Measurements from ENCODE around the gene C12orf57. TPM values are rescaled to one million over a fixed set of nuclear protein-coding genes. Genes with fewer than 3 reads are reported as not detected.
A peak's percentile ranks its signal among the peaks of the same experiment; 100 is the strongest.

Gene C12orf57
- total RNA-seq, 1 experiment from 2014 or later: 158 TPM

DNA sequence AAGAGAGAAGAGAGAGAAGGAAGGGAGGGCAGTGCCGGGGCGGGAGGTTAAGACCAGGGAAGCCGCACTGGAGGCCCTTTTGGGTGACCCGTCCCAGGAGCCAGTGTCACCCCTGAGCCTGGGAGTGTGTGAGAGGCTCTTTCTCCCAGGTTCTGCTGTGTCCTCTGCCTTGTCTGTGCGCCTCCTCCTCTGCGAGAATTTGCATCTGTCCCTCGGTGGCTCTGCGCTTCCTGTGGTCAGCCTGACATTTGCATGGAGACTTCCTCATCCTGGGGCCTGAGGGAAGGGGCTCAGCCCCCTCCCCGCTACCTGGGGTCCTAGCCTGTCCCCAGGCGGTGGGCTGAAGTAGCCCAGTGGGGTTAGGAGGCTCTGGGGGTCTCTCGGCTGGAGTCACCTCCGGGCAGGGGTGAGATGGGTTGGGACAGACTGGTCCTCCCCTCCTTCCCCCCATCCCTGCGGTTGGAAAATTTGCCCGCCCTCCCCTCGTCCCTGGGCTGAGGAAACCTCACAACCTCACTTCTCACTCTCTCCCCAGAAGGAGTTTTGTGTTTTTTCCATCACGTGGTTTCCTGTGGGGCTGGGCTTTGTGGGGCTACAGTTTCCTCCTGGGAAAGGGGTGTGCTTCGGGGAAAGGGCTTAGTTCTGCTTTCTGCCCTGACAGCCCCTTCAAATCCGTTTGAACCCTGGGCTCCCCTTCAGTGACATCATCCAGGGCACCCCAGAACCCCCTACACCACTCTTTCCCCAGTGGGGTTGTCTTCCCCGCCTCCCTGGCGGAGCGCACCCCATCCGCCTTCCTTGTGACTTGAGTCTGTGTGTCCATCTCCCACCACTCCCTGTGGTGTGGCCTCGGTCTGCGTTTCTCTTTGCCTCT lies 9.9 kb downstream of the C12orf57 start:
- Mint-ChIP-seq H3K4me1 (peaks cover 23% of the 10 kb centered on the region), H3K36me3 (no peaks in the 10 kb centered on the region), H3K4me3 (no peak overlapping the region), H3K9me3 (no peaks in the 10 kb centered on the region), H3K27me3 (ENCODE audit: low read depth) (no peaks in the 10 kb centered on the region), H3K27ac (peak overlapping the region; percentile 36)
- ATAC-seq: no peak; the same call in 1 of the 2 replicates
- TF ChIP-seq HMGA2 (CRISPR knock-in tag; IDR thresholded peaks at IDR 0.05): no peak
- TF ChIP-seq, protein P1, sequence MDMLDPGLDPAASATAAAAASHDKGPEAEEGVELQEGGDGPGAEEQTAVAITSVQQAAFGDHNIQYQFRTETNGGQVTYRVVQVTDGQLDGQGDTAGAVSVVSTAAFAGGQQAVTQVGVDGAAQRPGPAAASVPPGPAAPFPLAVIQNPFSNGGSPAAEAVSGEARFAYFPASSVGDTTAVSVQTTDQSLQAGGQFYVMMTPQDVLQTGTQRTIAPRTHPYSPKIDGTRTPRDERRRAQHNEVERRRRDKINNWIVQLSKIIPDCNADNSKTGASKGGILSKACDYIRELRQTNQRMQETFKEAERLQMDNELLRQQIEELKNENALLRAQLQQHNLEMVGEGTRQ (CRISPR knock-in tag; IDR thresholded peaks at IDR 0.05): peak; percentile 64
- ChIA-PET CTCF (interaction anchor here (1.6 to 2.7 kb wide), 3 partner anchors 8 to 155 kb away, joined by 4 to 12 read pairs (median 10); no protein-coding TSS in a partner anchor), POLR2A (interaction anchor here (1.2 kb wide), 1 partner anchor 10 kb away, joined by 3 read pairs; the partner anchor contains the start of genes C12orf57 and RNU7-1)
- no peak for DNase-seq (ENCODE audit: low spot score)

DNA sequence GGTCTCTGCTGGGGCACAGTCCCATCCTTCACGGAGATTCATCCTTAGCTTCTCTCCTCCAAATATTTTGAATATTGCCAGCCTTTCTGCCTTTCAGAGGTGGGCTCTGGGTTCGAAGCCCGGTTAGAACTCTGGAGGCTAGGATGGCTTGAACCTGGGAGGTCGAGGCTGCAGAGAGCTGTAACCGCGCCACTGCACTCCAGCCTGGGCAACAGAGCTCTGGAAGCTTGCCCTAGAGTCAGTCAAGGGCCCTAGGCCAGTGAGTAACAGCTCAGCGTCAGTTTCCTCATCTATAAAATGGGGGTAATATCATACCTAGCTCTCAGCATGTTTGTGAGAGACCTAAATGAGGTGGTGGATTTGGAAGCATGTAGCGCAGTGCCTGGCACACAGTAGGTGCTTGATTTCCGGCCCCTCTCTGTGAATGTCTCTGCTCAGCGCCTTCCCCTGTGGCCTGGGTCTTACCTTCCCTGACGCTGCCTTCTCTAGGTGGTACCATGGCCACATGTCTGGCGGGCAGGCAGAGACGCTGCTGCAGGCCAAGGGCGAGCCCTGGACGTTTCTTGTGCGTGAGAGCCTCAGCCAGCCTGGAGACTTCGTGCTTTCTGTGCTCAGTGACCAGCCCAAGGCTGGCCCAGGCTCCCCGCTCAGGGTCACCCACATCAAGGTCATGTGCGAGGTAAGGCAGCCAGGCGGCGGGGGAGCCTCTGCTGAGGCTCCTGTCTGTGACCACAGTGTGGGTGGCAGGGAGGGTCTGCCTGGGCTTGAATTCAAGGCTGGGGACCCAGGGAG lies 10.7 kb downstream of the C12orf57 start:
- Mint-ChIP-seq H3K9me3 (no peaks in the 10 kb centered on the region), H3K4me1 (peaks cover 29% of the 10 kb centered on the region), H3K36me3 (no peaks in the 10 kb centered on the region), H3K27ac (peak overlapping the region; percentile 49), H3K4me3 (no peak overlapping the region), H3K27me3 (ENCODE audit: low read depth) (no peaks in the 10 kb centered on the region)
- ATAC-seq: no peak
- ChIA-PET CTCF (interaction anchor here (1.8 kb wide), 1 partner anchor 10 kb away, joined by 5 read pairs; no protein-coding TSS in a partner anchor), POLR2A (interaction anchor here (1.2 kb wide), 1 partner anchor 10 kb away, joined by 3 read pairs; the partner anchor contains the start of genes C12orf57 and RNU7-1)
- DNase-seq (ENCODE audit: low spot score): no peak
- TF ChIP-seq ZNF232 (CRISPR knock-in tag; IDR thresholded peaks at IDR 0.05) (no peak), ZNF396 (CRISPR knock-in tag; IDR thresholded peaks at IDR 0.05; ENCODE audit: borderline replicate concordance) (no peak), ZNF263 (CRISPR knock-in tag; IDR thresholded peaks at IDR 0.05; ENCODE audit: low read depth) (no peak), CBFB (CRISPR knock-in tag; IDR thresholded peaks at IDR 0.05; ENCODE audit: low read depth) (no peak), MYBL2 (CRISPR knock-in tag; IDR thresholded peaks at IDR 0.05) (no peak), MXD4 (CRISPR knock-in tag; IDR thresholded peaks at IDR 0.05; ENCODE audit: borderline replicate concordance) (no peak), JUN (CRISPR knock-in tag; IDR thresholded peaks at IDR 0.05) (no peak)
- TF ChIP-seq, protein P2, sequence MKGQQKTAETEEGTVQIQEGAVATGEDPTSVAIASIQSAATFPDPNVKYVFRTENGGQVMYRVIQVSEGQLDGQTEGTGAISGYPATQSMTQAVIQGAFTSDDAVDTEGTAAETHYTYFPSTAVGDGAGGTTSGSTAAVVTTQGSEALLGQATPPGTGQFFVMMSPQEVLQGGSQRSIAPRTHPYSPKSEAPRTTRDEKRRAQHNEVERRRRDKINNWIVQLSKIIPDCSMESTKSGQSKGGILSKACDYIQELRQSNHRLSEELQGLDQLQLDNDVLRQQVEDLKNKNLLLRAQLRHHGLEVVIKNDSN (CRISPR knock-in tag; IDR thresholded peaks at IDR 0.05): no peak
- TF ChIP-seq, protein P1 (CRISPR knock-in tag; IDR thresholded peaks at IDR 0.05): no peak
- TF ChIP-seq, protein P3, sequence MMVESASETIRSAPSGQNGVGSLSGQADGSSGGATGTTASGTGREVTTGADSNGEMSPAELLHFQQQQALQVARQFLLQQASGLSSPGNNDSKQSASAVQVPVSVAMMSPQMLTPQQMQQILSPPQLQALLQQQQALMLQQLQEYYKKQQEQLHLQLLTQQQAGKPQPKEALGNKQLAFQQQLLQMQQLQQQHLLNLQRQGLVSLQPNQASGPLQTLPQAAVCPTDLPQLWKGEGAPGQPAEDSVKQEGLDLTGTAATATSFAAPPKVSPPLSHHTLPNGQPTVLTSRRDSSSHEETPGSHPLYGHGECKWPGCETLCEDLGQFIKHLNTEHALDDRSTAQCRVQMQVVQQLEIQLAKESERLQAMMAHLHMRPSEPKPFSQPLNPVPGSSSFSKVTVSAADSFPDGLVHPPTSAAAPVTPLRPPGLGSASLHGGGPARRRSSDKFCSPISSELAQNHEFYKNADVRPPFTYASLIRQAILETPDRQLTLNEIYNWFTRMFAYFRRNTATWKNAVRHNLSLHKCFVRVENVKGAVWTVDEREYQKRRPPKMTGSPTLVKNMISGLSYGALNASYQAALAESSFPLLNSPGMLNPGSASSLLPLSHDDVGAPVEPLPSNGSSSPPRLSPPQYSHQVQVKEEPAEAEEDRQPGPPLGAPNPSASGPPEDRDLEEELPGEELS (CRISPR knock-in tag; IDR thresholded peaks at IDR 0.05): no peak
- TF ChIP-seq, protein P4, sequence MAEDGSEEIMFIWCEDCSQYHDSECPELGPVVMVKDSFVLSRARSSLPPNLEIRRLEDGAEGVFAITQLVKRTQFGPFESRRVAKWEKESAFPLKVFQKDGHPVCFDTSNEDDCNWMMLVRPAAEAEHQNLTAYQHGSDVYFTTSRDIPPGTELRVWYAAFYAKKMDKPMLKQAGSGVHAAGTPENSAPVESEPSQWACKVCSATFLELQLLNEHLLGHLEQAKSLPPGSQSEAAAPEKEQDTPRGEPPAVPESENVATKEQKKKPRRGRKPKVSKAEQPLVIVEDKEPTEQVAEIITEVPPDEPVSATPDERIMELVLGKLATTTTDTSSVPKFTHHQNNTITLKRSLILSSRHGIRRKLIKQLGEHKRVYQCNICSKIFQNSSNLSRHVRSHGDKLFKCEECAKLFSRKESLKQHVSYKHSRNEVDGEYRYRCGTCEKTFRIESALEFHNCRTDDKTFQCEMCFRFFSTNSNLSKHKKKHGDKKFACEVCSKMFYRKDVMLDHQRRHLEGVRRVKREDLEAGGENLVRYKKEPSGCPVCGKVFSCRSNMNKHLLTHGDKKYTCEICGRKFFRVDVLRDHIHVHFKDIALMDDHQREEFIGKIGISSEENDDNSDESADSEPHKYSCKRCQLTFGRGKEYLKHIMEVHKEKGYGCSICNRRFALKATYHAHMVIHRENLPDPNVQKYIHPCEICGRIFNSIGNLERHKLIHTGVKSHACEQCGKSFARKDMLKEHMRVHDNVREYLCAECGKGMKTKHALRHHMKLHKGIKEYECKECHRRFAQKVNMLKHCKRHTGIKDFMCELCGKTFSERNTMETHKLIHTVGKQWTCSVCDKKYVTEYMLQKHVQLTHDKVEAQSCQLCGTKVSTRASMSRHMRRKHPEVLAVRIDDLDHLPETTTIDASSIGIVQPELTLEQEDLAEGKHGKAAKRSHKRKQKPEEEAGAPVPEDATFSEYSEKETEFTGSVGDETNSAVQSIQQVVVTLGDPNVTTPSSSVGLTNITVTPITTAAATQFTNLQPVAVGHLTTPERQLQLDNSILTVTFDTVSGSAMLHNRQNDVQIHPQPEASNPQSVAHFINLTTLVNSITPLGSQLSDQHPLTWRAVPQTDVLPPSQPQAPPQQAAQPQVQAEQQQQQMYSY (CRISPR knock-in tag; IDR thresholded peaks at IDR 0.05): no peak
- TF ChIP-seq, protein P5, sequence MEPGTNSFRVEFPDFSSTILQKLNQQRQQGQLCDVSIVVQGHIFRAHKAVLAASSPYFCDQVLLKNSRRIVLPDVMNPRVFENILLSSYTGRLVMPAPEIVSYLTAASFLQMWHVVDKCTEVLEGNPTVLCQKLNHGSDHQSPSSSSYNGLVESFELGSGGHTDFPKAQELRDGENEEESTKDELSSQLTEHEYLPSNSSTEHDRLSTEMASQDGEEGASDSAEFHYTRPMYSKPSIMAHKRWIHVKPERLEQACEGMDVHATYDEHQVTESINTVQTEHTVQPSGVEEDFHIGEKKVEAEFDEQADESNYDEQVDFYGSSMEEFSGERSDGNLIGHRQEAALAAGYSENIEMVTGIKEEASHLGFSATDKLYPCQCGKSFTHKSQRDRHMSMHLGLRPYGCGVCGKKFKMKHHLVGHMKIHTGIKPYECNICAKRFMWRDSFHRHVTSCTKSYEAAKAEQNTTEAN (CRISPR knock-in tag; IDR thresholded peaks at IDR 0.05): no peak
